IMR-90 (cell line): ENCODE data around the gene CD93. TPM values are rescaled to one million over a fixed set of nuclear protein-coding genes. Genes with fewer than 3 reads are reported as not detected.

Experiments
- ATAC-seq: fragments of 200-7000 bp; cut with Tn5 transposase; 2 replicates; pipeline ENCODE4 v1.9.1; 2020; ENCODE audit warnings: low read depth, mild to moderate bottlenecking, moderate library complexity
- BruUV-seq: library from RNA; stranded (reverse); fragments of 400-500 nt; replicated peaks from 2 replicates; lab custom pipeline; 2021; lab: Mats Ljungman, UMichigan
- CTCF ChIA-PET: fragments of 300-600 bp; formaldehyde crosslinking; extraction: SDS; loops from one replicate; lab custom pipeline; 2021; ENCODE audit warnings: antibody characterized with exemption; lab: Yijun Ruan, JAX
- POLR2A ChIA-PET: fragments of 300-600 bp; sonication (Branson Sonifier 250); formaldehyde crosslinking; loops from one replicate; lab custom pipeline; 2022; ENCODE audit warnings: antibody characterized with exemption; ENCODE audit not compliant: unreplicated experiment; lab: Charles Lee
- DNase-seq: peaks from one replicate; pipeline ENCODE4 v3.0.0; 2013
- H2AFZ ChIP-seq: replicated peaks from 2 replicates; pipeline ENCODE3; 2013; ENCODE audit warnings: low read length, mild to moderate bottlenecking; ENCODE audit not compliant: poor library complexity
- H2AK5ac ChIP-seq: 2 replicates; pipeline ENCODE4 v1.6.1; 2013; ENCODE audit warnings: low read depth, low read length, inconsistent platforms
- H2AK9ac ChIP-seq: replicated peaks from 2 replicates; pipeline ENCODE3; 2013; ENCODE audit warnings: mild to moderate bottlenecking, low read depth, low read length, moderate library complexity; ENCODE audit not compliant: poor library complexity
- H2BK120ac ChIP-seq: 2 replicates; pipeline ENCODE4 v1.6.1; 2013; ENCODE audit warnings: low read depth, low read length, inconsistent platforms
- H2BK15ac ChIP-seq: 3 replicates; pipeline ENCODE4 v1.6.1; 2013; ENCODE audit warnings: low read depth, low read length, inconsistent platforms
- H2BK20ac ChIP-seq: 2 replicates; pipeline ENCODE4 v1.6.1; 2013; ENCODE audit warnings: low read depth, mild to moderate bottlenecking, inconsistent platforms, low read length, moderate library complexity
- H2BK5ac ChIP-seq: 2 replicates; pipeline ENCODE4 v1.6.1; 2013; ENCODE audit warnings: mild to moderate bottlenecking, low read depth, low read length, inconsistent platforms; ENCODE audit not compliant: poor library complexity, severe bottlenecking
- H3K14ac ChIP-seq: replicated peaks from 2 replicates; pipeline ENCODE4 v1.6.1; 2013; ENCODE audit warnings: low read depth, low read length, inconsistent platforms
- H3K18ac ChIP-seq: 2 replicates; pipeline ENCODE4 v1.6.1; 2013; ENCODE audit warnings: low read depth, low read length, control low read depth
- H3K23ac ChIP-seq: 2 replicates; pipeline ENCODE4 v1.6.1; 2013; ENCODE audit warnings: low read depth, low read length, inconsistent platforms
- H3K27ac ChIP-seq: 2 replicates; pipeline ENCODE4 v1.5.1; 2013; ENCODE audit warnings: mild to moderate bottlenecking, control low read depth, low read length; ENCODE audit not compliant: insufficient read depth
- H3K27me3 ChIP-seq: 2 replicates; pipeline ENCODE4 v1.6.1; 2013; ENCODE audit warnings: low read length; ENCODE audit not compliant: control insufficient read depth, insufficient read depth
- H3K36me3 ChIP-seq: 2 replicates; pipeline ENCODE4 v1.6.1; 2013; ENCODE audit warnings: low read length, mixed read lengths; ENCODE audit not compliant: control insufficient read depth, insufficient read depth
- H3K4ac ChIP-seq: 2 replicates; pipeline ENCODE4 v1.6.1; 2013; ENCODE audit warnings: low read depth, low read length, inconsistent platforms
- H3K4me1 ChIP-seq: 2 replicates; pipeline ENCODE4 v1.6.1; 2013; ENCODE audit warnings: low read length, mixed read lengths; ENCODE audit not compliant: control insufficient read depth, insufficient read depth
- H3K4me2 ChIP-seq: 2 replicates; pipeline ENCODE4 v1.6.1; 2013; ENCODE audit warnings: low read depth, mild to moderate bottlenecking, control low read depth, low read length, moderate library complexity
- H3K4me3 ChIP-seq: 2 replicates; pipeline ENCODE4 v1.5.1; 2013; ENCODE audit warnings: low read depth, mild to moderate bottlenecking, control low read depth, low read length, moderate library complexity; ENCODE audit not compliant: insufficient read depth
- H3K56ac ChIP-seq: 2 replicates; pipeline ENCODE4 v1.6.1; 2013; ENCODE audit warnings: low read length, inconsistent platforms; ENCODE audit not compliant: insufficient read depth; ENCODE audit errors: extremely low read depth
- H3K79me1 ChIP-seq, 2 experiments: 2 replicates each; pipeline ENCODE4 v1.6.1; 2013; ENCODE audit warnings: low read length in 2 of 2, inconsistent platforms in 1 of 2, low read depth in 1 of 2
- H3K9ac ChIP-seq: 2 replicates; pipeline ENCODE4 v1.6.1; 2013; ENCODE audit warnings: low read depth, low read length, control low read depth
- H3K9me1 ChIP-seq: 2 replicates; pipeline ENCODE4 v1.6.1; 2013; ENCODE audit warnings: low read length, inconsistent platforms; ENCODE audit not compliant: insufficient read depth
- H3K9me3 ChIP-seq: 2 replicates; pipeline ENCODE4 v1.6.1; 2013; ENCODE audit warnings: low read length; ENCODE audit not compliant: control insufficient read depth, insufficient read depth
- H4K20me1 ChIP-seq: 2 replicates; pipeline ENCODE4 v1.6.1; 2013; ENCODE audit warnings: low read length, inconsistent platforms; ENCODE audit not compliant: insufficient read depth
- H4K5ac ChIP-seq: 2 replicates; pipeline ENCODE4 v1.6.1; 2013; ENCODE audit warnings: mild to moderate bottlenecking, low read depth, low read length, control low read depth
- H4K8ac ChIP-seq, 2 experiments: 2 replicates each; pipeline ENCODE4 v1.6.1; 2013; ENCODE audit warnings: low read depth in 2 of 2, low read length in 2 of 2, control low read depth in 1 of 2, inconsistent platforms in 1 of 2
- H4K91ac ChIP-seq: 2 replicates; pipeline ENCODE4 v1.6.1; 2013; ENCODE audit warnings: low read depth, low read length, inconsistent platforms; ENCODE audit not compliant: insufficient read depth
- BHLHE40 ChIP-seq: fragments of 150-350 bp; IDR thresholded peaks from 2 replicates; pipeline ENCODE4 v1.6.1; 2016; ENCODE audit warnings: mild to moderate bottlenecking, low read depth, low read length
- CEBPB ChIP-seq: IDR thresholded peaks from 2 replicates; pipeline ENCODE4 v1.6.1; 2012; ENCODE audit warnings: low read depth, low read length, improper control_type of control experiment
- CHD1 ChIP-seq: IDR thresholded peaks from 2 replicates; pipeline ENCODE4 v1.6.1; 2012; ENCODE audit warnings: low read depth, low read length, improper control_type of control experiment
- FOS ChIP-seq: fragments of 150-350 bp; IDR thresholded peaks from 2 replicates; pipeline ENCODE4 v1.6.1; 2016; ENCODE audit warnings: low read depth, low read length
- MAZ ChIP-seq: IDR thresholded peaks from 2 replicates; pipeline ENCODE4 v1.6.1; 2012; ENCODE audit warnings: low read depth, mild to moderate bottlenecking, low read length, improper control_type of control experiment, moderate library complexity, borderline replicate concordance
- MXI1 ChIP-seq: IDR thresholded peaks from 2 replicates; pipeline ENCODE4 v1.6.1; 2012; ENCODE audit warnings: low read depth, mild to moderate bottlenecking, low read length, moderate library complexity, borderline replicate concordance
- NFE2L2 ChIP-seq: fragments of 150-350 bp; IDR thresholded peaks from 2 replicates; pipeline ENCODE4 v1.6.1; 2016; ENCODE audit warnings: low read depth, mild to moderate bottlenecking, low read length
- POLR2A ChIP-seq: IDR thresholded peaks from 2 replicates; pipeline ENCODE4 v1.6.1; 2012; ENCODE audit warnings: mild to moderate bottlenecking, low read depth, low read length
- RAD21 ChIP-seq: IDR thresholded peaks from 2 replicates; pipeline ENCODE4 v1.6.1; 2012; ENCODE audit warnings: low read length, improper control_type of control experiment
- RCOR1 ChIP-seq: IDR thresholded peaks from 2 replicates; pipeline ENCODE4 v1.6.1; 2012; ENCODE audit warnings: mild to moderate bottlenecking, low read length, improper control_type of control experiment; ENCODE audit not compliant: insufficient replicate concordance
- RFX5 ChIP-seq: IDR thresholded peaks from 2 replicates; pipeline ENCODE4 v1.8.0; 2012; ENCODE audit warnings: low read depth, mild to moderate bottlenecking, low read length, moderate library complexity
- WGBS, 2 experiments: methylation state at CpG; one replicate each; pipeline versions ENCODE4 v1.1.5 to v1.1.7; 2013; ENCODE audit warnings: missing lambda C conversion rate in 2 of 2; ENCODE audit not compliant: insufficient read length in 1 of 2; ENCODE audit errors: extremely low coverage in 2 of 2; 5-methylcytosine and 5-hydroxymethylcytosine counted together
- dilution Hi-C: fragments of 300-500 bp; cut with HindIII; formaldehyde crosslinking; loops from one replicate; pipeline ENCODE4 v1.14.3; 2018; ENCODE audit warnings: low sequenced_read_pairs; ENCODE audit not compliant: unreplicated experiment
- in situ Hi-C: fragments of 300-500 bp; cut with MboI; formaldehyde crosslinking; loops from 3 replicates; pipeline ENCODE4 v1.14.3; 2019; ENCODE audit warnings: low sequenced_read_pairs, inconsistent platforms, mixed read lengths
- intact Hi-C: fragments of 100-400 bp; cut with micrococcal nuclease; formaldehyde crosslinking; loops from 2 replicates; pipeline ENCODE4 v1.10.0; 2022
- polyA plus RNA-seq, 3 experiments: library from polyadenylated mRNA; depleted of rRNA; stranded (reverse); fragments of >200 nt; gene quantifications; 2 replicates each; pipeline ENCODE4 v1.2.3, GENCODE V29; 2012; ENCODE audit warnings: low replicate concordance in 1 of 3
- total RNA-seq: library from RNA; depleted of rRNA; stranded (reverse); fragments of >200 nt; gene quantifications from 2 replicates; pipeline ENCODE4 v1.2.3, GENCODE V29; 2012
- TF ChIP-seq, protein P1 (sequence below): conservative IDR thresholded peaks from 2 replicates; pipeline ENCODE4 v1.5.1; 2012; ENCODE audit warnings: mild to moderate bottlenecking, low read depth, low read length, improper control_type of control experiment
- TF ChIP-seq, protein P2 (sequence below): fragments of 150-350 bp; IDR thresholded peaks from 2 replicates; pipeline ENCODE4 v1.6.1; 2017; ENCODE audit warnings: mild to moderate bottlenecking, antibody characterized with exemption, low read length, low read depth

CD93 gene
- total and polyA plus RNA-seq, 2 of the 4 experiments (the other 2 are of a cell fraction): under 0.01 to 0.02 TPM

DNA sequence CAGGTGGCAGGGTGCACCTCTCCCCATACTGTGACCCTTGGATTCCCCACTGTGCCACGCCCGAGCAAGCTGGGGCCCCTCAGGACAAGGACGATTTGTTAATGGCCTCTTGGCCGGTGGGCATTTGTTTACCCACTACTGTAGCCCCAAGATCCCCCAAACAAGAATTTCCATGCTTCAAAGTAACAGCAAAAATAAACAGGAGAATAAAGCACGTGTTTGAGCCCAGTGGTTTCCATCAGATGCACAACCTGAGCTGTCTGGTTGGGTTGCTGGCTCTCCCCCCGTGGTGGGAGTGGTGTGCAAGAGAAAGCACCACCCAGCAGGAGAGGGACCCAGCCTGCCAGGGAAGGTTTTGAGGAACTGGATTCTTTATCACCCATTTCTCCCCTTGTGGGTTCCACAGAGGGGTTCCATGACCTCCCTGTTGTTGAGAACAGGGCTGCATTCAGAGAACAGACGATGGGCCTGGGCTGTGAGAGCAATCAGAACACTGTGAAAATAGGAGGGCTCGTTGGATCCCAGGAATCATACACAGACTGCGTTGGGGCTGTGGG, 4.8 kb downstream of the CD93 start:
- H3K4me3 ChIP-seq: no peak overlapping the region
- DNase-seq (no peak), ATAC-seq (no peak)
- H4K5ac ChIP-seq: no peak overlapping the region
- no peak overlapping the region for H2BK15ac ChIP-seq
- H3K27me3 ChIP-seq: peaks cover 41% of the 10 kb centered on the region
- BruUV-seq: no TSS peak
- H3K4ac ChIP-seq: no peak overlapping the region
- WGBS, 2 experiments: no CpG with 5 or more reads among the region's 9 CpGs
- H3K23ac ChIP-seq: no peak overlapping the region
- POLR2A ChIA-PET: no interaction called here
- CTCF ChIA-PET: no interaction called here
- no peak overlapping the region for H2BK120ac ChIP-seq
- H3K36me3 ChIP-seq: no peaks in the 10 kb centered on the region
- no peak overlapping the region for H2AFZ ChIP-seq
- no peak overlapping the region for H4K91ac ChIP-seq
- no peak overlapping the region for H2BK5ac ChIP-seq
- no peaks in the 10 kb centered on the region for H3K9me1 ChIP-seq
- H3K9ac ChIP-seq: no peak overlapping the region
- no peak overlapping the region for H4K8ac ChIP-seq
- H3K14ac ChIP-seq: no peak overlapping the region
- H3K18ac ChIP-seq: no peak overlapping the region
- no peaks in the 10 kb centered on the region for H3K4me1 ChIP-seq
- H3K27ac ChIP-seq: no peak overlapping the region
- intact Hi-C loops (no loop called here), dilution Hi-C loops (no loop called here), in situ Hi-C loops (loop anchor here (25.0 kb wide), 1 partner anchor 106 kb away; no protein-coding TSS in a partner anchor)
- H3K4me2 ChIP-seq: no peak overlapping the region
- H2BK20ac ChIP-seq: no peak overlapping the region
- no peak overlapping the region for H2AK5ac ChIP-seq
- no peak overlapping the region for H3K56ac ChIP-seq
- H2AK9ac ChIP-seq: no peak overlapping the region
- no peaks in the 10 kb centered on the region for H3K9me3 ChIP-seq
- H3K79me1 ChIP-seq: no peaks in the 10 kb centered on the region
- H4K20me1 ChIP-seq: no peaks in the 10 kb centered on the region
- TF ChIP-seq NFE2L2: no peak
- TF ChIP-seq, protein P1, sequence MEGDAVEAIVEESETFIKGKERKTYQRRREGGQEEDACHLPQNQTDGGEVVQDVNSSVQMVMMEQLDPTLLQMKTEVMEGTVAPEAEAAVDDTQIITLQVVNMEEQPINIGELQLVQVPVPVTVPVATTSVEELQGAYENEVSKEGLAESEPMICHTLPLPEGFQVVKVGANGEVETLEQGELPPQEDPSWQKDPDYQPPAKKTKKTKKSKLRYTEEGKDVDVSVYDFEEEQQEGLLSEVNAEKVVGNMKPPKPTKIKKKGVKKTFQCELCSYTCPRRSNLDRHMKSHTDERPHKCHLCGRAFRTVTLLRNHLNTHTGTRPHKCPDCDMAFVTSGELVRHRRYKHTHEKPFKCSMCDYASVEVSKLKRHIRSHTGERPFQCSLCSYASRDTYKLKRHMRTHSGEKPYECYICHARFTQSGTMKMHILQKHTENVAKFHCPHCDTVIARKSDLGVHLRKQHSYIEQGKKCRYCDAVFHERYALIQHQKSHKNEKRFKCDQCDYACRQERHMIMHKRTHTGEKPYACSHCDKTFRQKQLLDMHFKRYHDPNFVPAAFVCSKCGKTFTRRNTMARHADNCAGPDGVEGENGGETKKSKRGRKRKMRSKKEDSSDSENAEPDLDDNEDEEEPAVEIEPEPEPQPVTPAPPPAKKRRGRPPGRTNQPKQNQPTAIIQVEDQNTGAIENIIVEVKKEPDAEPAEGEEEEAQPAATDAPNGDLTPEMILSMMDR: no peak
- no peak for TF ChIP-seq RCOR1
- TF ChIP-seq MAZ: no peak
- TF ChIP-seq MXI1: no peak
- TF ChIP-seq RFX5: no peak
- no peak for TF ChIP-seq CEBPB
- no peak for TF ChIP-seq CHD1
- TF ChIP-seq RAD21: no peak
- no peak for TF ChIP-seq BHLHE40
- no peak for TF ChIP-seq POLR2A
- TF ChIP-seq FOS: no peak
- TF ChIP-seq, protein P2, sequence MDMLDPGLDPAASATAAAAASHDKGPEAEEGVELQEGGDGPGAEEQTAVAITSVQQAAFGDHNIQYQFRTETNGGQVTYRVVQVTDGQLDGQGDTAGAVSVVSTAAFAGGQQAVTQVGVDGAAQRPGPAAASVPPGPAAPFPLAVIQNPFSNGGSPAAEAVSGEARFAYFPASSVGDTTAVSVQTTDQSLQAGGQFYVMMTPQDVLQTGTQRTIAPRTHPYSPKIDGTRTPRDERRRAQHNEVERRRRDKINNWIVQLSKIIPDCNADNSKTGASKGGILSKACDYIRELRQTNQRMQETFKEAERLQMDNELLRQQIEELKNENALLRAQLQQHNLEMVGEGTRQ: no peak
